Measurements from ENCODE around the gene TSC2. TPM values are rescaled to one million over a fixed set of nuclear protein-coding genes. Genes with fewer than 3 reads are reported as not detected.
A peak's percentile ranks its signal among the peaks of the same experiment; 100 is the strongest.
"Not testable (repeated sequence)": the region's sequence is repeated elsewhere in the genome, so short reads cannot be mapped to it uniquely, and the experiment has no call there.

TSC2 gene
- total RNA-seq, 1 donor from 2014 or later = 215 TPM

- Mint-ChIP-seq H3K36me3 (ENCODE audit: unreplicated experiment) (no peaks in the 10 kb centered on the region), H3K27ac (ENCODE audit: unreplicated experiment) (no peak overlapping the region), H3K9me3 (ENCODE audit: unreplicated experiment) (peaks cover 13% of the 10 kb centered on the region), H3K4me3 (ENCODE audit: unreplicated experiment) (no peak overlapping the region), H3K27me3 (ENCODE audit: unreplicated experiment) (peaks cover 5% of the 10 kb centered on the region), H3K4me1 (ENCODE audit: low read depth, unreplicated experiment) (peaks cover 3% of the 10 kb centered on the region)
- no peak for DNase-seq
- no peak for TF ChIP-seq CTCF (IDR thresholded peaks at IDR 0.05; ENCODE audit: partially characterized antibody, unreplicated experiment)
These were observed 14.5 kb upstream of the TSC2 start for GRCh38 chr16:2033057-2033908.

- not testable (repeated sequence) for DNase-seq; H3K27ac Mint-ChIP-seq (ENCODE audit: unreplicated experiment); H3K4me3 Mint-ChIP-seq (ENCODE audit: unreplicated experiment); H3K36me3 Mint-ChIP-seq (ENCODE audit: unreplicated experiment); H3K4me1 Mint-ChIP-seq (ENCODE audit: low read depth, unreplicated experiment); H3K27me3 Mint-ChIP-seq (ENCODE audit: unreplicated experiment)
- peaks cover 11% of the 10 kb centered on the region for H3K9me3 Mint-ChIP-seq (ENCODE audit: unreplicated experiment)
These were observed 13.7 kb upstream of the TSC2 start for GRCh38 chr16:2033909-2034695.

- peaks cover 8% of the 10 kb centered on the region for H3K4me1 Mint-ChIP-seq (ENCODE audit: low read depth, unreplicated experiment)
- no peak overlapping the region for H3K27ac Mint-ChIP-seq (ENCODE audit: unreplicated experiment)
- H3K36me3 Mint-ChIP-seq (ENCODE audit: unreplicated experiment) = no peaks in the 10 kb centered on the region
- H3K9me3 Mint-ChIP-seq (ENCODE audit: unreplicated experiment) = peaks cover 11% of the 10 kb centered on the region
- peak overlapping the region; percentile 20 for H3K4me3 Mint-ChIP-seq (ENCODE audit: unreplicated experiment)
- H3K27me3 Mint-ChIP-seq (ENCODE audit: unreplicated experiment) = peaks cover 10% of the 10 kb centered on the region
- DNase-seq = no peak
- TF ChIP-seq CTCF (IDR thresholded peaks at IDR 0.05; ENCODE audit: partially characterized antibody, unreplicated experiment) = no peak
These were observed 12.9 kb upstream of the TSC2 start for GRCh38 chr16:2034696-2035430.

GRCh38 chr16:2035431-2036199 lies 12.2 kb upstream of the TSC2 start:
- DNase-seq = no peak
- Mint-ChIP-seq H3K36me3 (ENCODE audit: unreplicated experiment) (no peaks in the 10 kb centered on the region), H3K4me1 (ENCODE audit: low read depth, unreplicated experiment) (peaks cover 8% of the 10 kb centered on the region), H3K27ac (ENCODE audit: unreplicated experiment) (no peak overlapping the region), H3K27me3 (ENCODE audit: unreplicated experiment) (peaks cover 10% of the 10 kb centered on the region), H3K4me3 (ENCODE audit: unreplicated experiment) (no peak overlapping the region), H3K9me3 (ENCODE audit: unreplicated experiment) (peaks cover 11% of the 10 kb centered on the region)
- no peak for TF ChIP-seq CTCF (IDR thresholded peaks at IDR 0.05; ENCODE audit: partially characterized antibody, unreplicated experiment)

Measured in glutamatergic neuron (in vitro differentiated cells).